SU-DHL-6 (cell line): ENCODE results near the gene CREB5.

Experiments
- CTCF ChIP-seq: fragments of 200-600 bp; sonication (generic); IDR thresholded peaks from one replicate; pipeline ENCODE4 v1.5.1; 2017; ENCODE audit warnings: antibody characterized with exemption, mild to moderate bottlenecking, low read length, moderate library complexity; ENCODE audit not compliant: insufficient read depth, poor library complexity, severe bottlenecking
- EZH2phosphoT487 ChIP-seq: fragments of 200-600 bp; sonication (generic), shearing (Covaris generic); conservative IDR thresholded peaks from 2 replicates; pipeline ENCODE4 v1.6.1; 2018; ENCODE audit warnings: mild to moderate bottlenecking, antibody characterized with exemption, low read length, moderate library complexity, mixed read lengths

GRCh38 chr7:28688651-28689050 is 276.3 kb downstream of the CREB5 start:
- TF ChIP-seq CTCF (no peak), EZH2phosphoT487 (no peak)
